Suprapubic skin (tissue), 4 donors: ENCODE measurements around the gene WDR90.

Source experiments
- POLR2A ChIP-seq, 2 donors: fragments of 450-650 bp; IDR thresholded peaks; one replicate each; pipeline ENCODE4 v1.6.1; 2017; ENCODE audit warnings: antibody characterized with exemption in 2 of 2, mild to moderate bottlenecking in 2 of 2, moderate library complexity in 2 of 2
- POLR2AphosphoS5 ChIP-seq, 3 donors: sonication (generic); formaldehyde crosslinking; IDR thresholded peaks; one replicate each; pipeline ENCODE4 v1.6.1; 2017; ENCODE audit warnings: antibody characterized with exemption in 3 of 3
- TF ChIP-seq, protein P1 (sequence below), 2 donors: fragments of 200-600 bp in 1 of 2; fragments of 450-650 bp in 1 of 2; sonication (generic) in 1 of 2; IDR thresholded peaks; one replicate each; pipeline ENCODE4 v1.5.1; 2016 to 2019; ENCODE audit warnings: antibody characterized with exemption in 2 of 2, mild to moderate bottlenecking in 1 of 2, moderate library complexity in 1 of 2

- TF ChIP-seq POLR2A (IDR thresholded peaks at IDR 0.05) (no peak), POLR2AphosphoS5 (IDR thresholded peaks at IDR 0.05) (no peak)
- TF ChIP-seq, protein P1, sequence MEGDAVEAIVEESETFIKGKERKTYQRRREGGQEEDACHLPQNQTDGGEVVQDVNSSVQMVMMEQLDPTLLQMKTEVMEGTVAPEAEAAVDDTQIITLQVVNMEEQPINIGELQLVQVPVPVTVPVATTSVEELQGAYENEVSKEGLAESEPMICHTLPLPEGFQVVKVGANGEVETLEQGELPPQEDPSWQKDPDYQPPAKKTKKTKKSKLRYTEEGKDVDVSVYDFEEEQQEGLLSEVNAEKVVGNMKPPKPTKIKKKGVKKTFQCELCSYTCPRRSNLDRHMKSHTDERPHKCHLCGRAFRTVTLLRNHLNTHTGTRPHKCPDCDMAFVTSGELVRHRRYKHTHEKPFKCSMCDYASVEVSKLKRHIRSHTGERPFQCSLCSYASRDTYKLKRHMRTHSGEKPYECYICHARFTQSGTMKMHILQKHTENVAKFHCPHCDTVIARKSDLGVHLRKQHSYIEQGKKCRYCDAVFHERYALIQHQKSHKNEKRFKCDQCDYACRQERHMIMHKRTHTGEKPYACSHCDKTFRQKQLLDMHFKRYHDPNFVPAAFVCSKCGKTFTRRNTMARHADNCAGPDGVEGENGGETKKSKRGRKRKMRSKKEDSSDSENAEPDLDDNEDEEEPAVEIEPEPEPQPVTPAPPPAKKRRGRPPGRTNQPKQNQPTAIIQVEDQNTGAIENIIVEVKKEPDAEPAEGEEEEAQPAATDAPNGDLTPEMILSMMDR (IDR thresholded peaks at IDR 0.05): no peak
Measured at GRCh38 chr16:619476-620100, 29.6 kb upstream of the WDR90 start.
